GM12873 (cell line): ENCODE measurements around the gene USP36.

Experiments
- CTCF ChIP-seq: IDR thresholded peaks from 2 replicates; pipeline ENCODE4 v1.5.1; 2012; ENCODE audit warnings: low read depth, mild to moderate bottlenecking, moderate library complexity, low read length, control low read depth; ENCODE audit not compliant: insufficient read depth; ENCODE audit errors: missing control alignments

Gene USP36

GRCh38 chr17:78822552-78822951 is 18.1 kb downstream of the USP36 start:
- no peak for TF ChIP-seq CTCF

- TF ChIP-seq CTCF = no peak
These were observed 18.7 kb downstream of the USP36 start for GRCh38 chr17:78821961-78822360.

- no peak for TF ChIP-seq CTCF
These were observed 19.8 kb downstream of the USP36 start for GRCh38 chr17:78820841-78821240.

GRCh38 chr17:78819806-78820792 is 20.5 kb downstream of the USP36 start:
- no peak for TF ChIP-seq CTCF

GRCh38 chr17:78819402-78819801 is 21.2 kb downstream of the USP36 start:
- TF ChIP-seq CTCF = no peak

GRCh38 chr17:78818932-78819331 is 21.7 kb downstream of the USP36 start:
- no peak for TF ChIP-seq CTCF

- TF ChIP-seq CTCF = no peak
These were observed 22.3 kb downstream of the USP36 start for GRCh38 chr17:78818152-78818846.
